ENCODE data around the gene SLC66A1. TPM values are rescaled to one million over a fixed set of nuclear protein-coding genes. Genes with fewer than 3 reads are reported as not detected.
A peak's percentile ranks its signal among the peaks of the same experiment; 100 is the strongest.

Gene SLC66A1
- total RNA-seq, 2 experiments from 2014 or later = 2.3 to 3.7 TPM

- ATAC-seq (ENCODE audit: poor library complexity) = no peak
- no peak for DNase-seq
- Histone ChIP-seq H3K4me1 (ENCODE audit: insufficient read depth, low read length) (peaks cover 17% of the 10 kb centered on the region), H3K27ac (ENCODE audit: low read depth in 1 of 2, low read length in 2 of 2) (no peak overlapping the region), H3K9me3 (ENCODE audit: control insufficient read depth in 1 of 2, insufficient read depth in 1 of 2, low read length in 2 of 2) (peaks cover 0 to 4% of the 10 kb centered on the region in 2 experiments), H3K27me3 (ENCODE audit: control insufficient read depth in 1 of 2, insufficient read depth in 2 of 2, low read length in 2 of 2) (no peaks in the 10 kb centered on the region), H3K36me3 (ENCODE audit: insufficient read depth, low read length) (peaks cover 54% of the 10 kb centered on the region), H3K4me3 (ENCODE audit: low read length) (no peak overlapping the region)
- H3K9me3 Mint-ChIP-seq = no peaks in the 10 kb centered on the region
- H3K27ac Mint-ChIP-seq = no peak overlapping the region
- H3K4me3 Mint-ChIP-seq = peak overlapping the region; percentile 40
- H3K4me1 Mint-ChIP-seq (ENCODE audit: low read depth) = peaks cover 24% of the 10 kb centered on the region
- intact Hi-C loops (cut with DNase I, micrococcal nuclease) = no loop called here
- TF ChIP-seq CTCF (IDR thresholded peaks at IDR 0.05) = no peak
- H3K27me3 Mint-ChIP-seq = no peaks in the 10 kb centered on the region
- CTCF ChIA-PET = no interaction called here
- POLR2A ChIA-PET = no interaction called here
- peaks cover 69% of the 10 kb centered on the region for H3K36me3 Mint-ChIP-seq (ENCODE audit: low read depth)
Observed at GRCh38 chr1:19306941-19307340, 5.2 kb upstream of the SLC66A1 start.

- H3K27ac Mint-ChIP-seq = no peak overlapping the region
- ChIA-PET CTCF (no interaction called here), POLR2A (no interaction called here)
- peaks cover 27% of the 10 kb centered on the region for H3K4me1 Mint-ChIP-seq (ENCODE audit: low read depth)
- peaks cover 59% of the 10 kb centered on the region for H3K36me3 Mint-ChIP-seq (ENCODE audit: low read depth)
- no peak overlapping the region for H3K27ac ChIP-seq (ENCODE audit: low read depth in 1 of 2, low read length in 2 of 2)
- no peaks in the 10 kb centered on the region for H3K9me3 Mint-ChIP-seq
- H3K9me3 ChIP-seq (ENCODE audit: control insufficient read depth in 1 of 2, insufficient read depth in 1 of 2, low read length in 2 of 2) = peaks cover 0 to 4% of the 10 kb centered on the region in 2 experiments
- no peak for TF ChIP-seq CTCF (IDR thresholded peaks at IDR 0.05)
- H3K27me3 Mint-ChIP-seq = no peaks in the 10 kb centered on the region
- DNase-seq (no peak), ATAC-seq (ENCODE audit: poor library complexity) (no peak)
- peaks cover 25% of the 10 kb centered on the region for H3K4me1 ChIP-seq (ENCODE audit: insufficient read depth, low read length)
- peak overlapping the region; percentile 49 for H3K4me3 Mint-ChIP-seq
- intact Hi-C loops (cut with DNase I, micrococcal nuclease) = no loop called here
- H3K4me3 ChIP-seq (ENCODE audit: low read length) = no peak overlapping the region
- H3K36me3 ChIP-seq (ENCODE audit: insufficient read depth, low read length) = peaks cover 50% of the 10 kb centered on the region
- no peaks in the 10 kb centered on the region for H3K27me3 ChIP-seq (ENCODE audit: control insufficient read depth in 1 of 2, insufficient read depth in 2 of 2, low read length in 2 of 2)
Observed at GRCh38 chr1:19307794-19308508, 4.2 kb upstream of the SLC66A1 start.

DNA sequence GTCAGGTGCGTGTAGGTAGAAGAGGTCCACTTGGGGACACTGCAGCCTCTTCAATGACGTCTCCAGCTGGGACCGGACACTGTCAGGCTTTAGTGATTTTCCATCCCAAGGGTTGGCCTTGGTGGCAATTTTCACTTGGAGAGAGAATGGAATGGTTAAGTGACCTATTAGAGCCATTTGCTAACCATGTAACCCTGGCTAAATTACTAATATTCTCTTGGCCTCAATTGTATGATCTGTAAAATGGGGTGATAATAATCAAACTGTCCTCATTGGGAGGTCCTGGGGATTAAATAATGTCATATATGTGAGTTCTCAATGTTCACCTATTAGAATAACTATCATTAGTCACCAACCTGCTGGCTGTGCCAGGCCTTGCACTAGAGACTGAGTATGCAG is 3.6 kb upstream of the SLC66A1 start:
- Mint-ChIP-seq H3K4me1 (ENCODE audit: low read depth) (peaks cover 33% of the 10 kb centered on the region), H3K4me3 (peak overlapping the region; percentile 71), H3K9me3 (no peaks in the 10 kb centered on the region), H3K27ac (no peak overlapping the region), H3K36me3 (ENCODE audit: low read depth) (peaks cover 55% of the 10 kb centered on the region), H3K27me3 (no peaks in the 10 kb centered on the region)
- peaks cover 31% of the 10 kb centered on the region for H3K4me1 ChIP-seq (ENCODE audit: insufficient read depth, low read length)
- DNase-seq (no peak), ATAC-seq (ENCODE audit: poor library complexity) (no peak)
- ChIA-PET POLR2A (no interaction called here), CTCF (no interaction called here)
- peaks cover 0 to 4% of the 10 kb centered on the region in 2 experiments for H3K9me3 ChIP-seq (ENCODE audit: control insufficient read depth in 1 of 2, insufficient read depth in 1 of 2, low read length in 2 of 2)
- TF ChIP-seq CTCF (IDR thresholded peaks at IDR 0.05) = no peak
- no peak overlapping the region for H3K27ac ChIP-seq (ENCODE audit: low read depth in 1 of 2, low read length in 2 of 2)
- H3K27me3 ChIP-seq (ENCODE audit: control insufficient read depth in 1 of 2, insufficient read depth in 2 of 2, low read length in 2 of 2) = no peaks in the 10 kb centered on the region
- no peak overlapping the region for H3K4me3 ChIP-seq (ENCODE audit: low read length)
- H3K36me3 ChIP-seq (ENCODE audit: insufficient read depth, low read length) = peaks cover 45% of the 10 kb centered on the region
- intact Hi-C loops (cut with DNase I, micrococcal nuclease) = no loop called here
